SK-N-SH (cell line): ENCODE results near the gene UNC119. TPM values are rescaled to one million over a fixed set of nuclear protein-coding genes. Genes with fewer than 3 reads are reported as not detected.

Experiments
- CTCF ChIA-PET: fragments of 300-600, 350-600 bp; formaldehyde crosslinking; extraction: SDS; loops from one replicate; lab custom pipeline; 2021; lab: Yijun Ruan, JAX
- POLR2A ChIA-PET: fragments of 350-600 bp; sonication (Branson Sonifier 250); formaldehyde crosslinking; extraction: SDS; loops from one replicate; lab custom pipeline; 2020; ENCODE audit warnings: antibody characterized with exemption, inconsistent platforms; lab: Yijun Ruan, JAX
- DNase-seq: peaks from one replicate; pipeline ENCODE4 v3.0.0; 2012
- H2AFZ ChIP-seq: fragments of 200-600 bp; sonication (generic); 2 replicates; pipeline ENCODE4 v1.8.1; 2016; ENCODE audit warnings: antibody characterized with exemption, mild to moderate bottlenecking, low read depth
- H3F3A ChIP-seq: fragments of 200-600 bp; sonication (generic); replicated peaks from 2 replicates; pipeline ENCODE3; 2016; ENCODE audit warnings: antibody characterized with exemption, mild to moderate bottlenecking; ENCODE audit not compliant: insufficient read depth
- H3K27ac ChIP-seq, 2 experiments: fragments of 200-500 bp in 1 of 2; fragments of 200-600 bp in 1 of 2; sonication (Bioruptor generic) in 1 of 2; sonication (generic), shearing (Covaris generic) in 1 of 2; 2 replicates each; pipeline versions ENCODE4 v1.5.1 to v1.6.1; 2014 to 2016; ENCODE audit warnings: low read depth in 2 of 2, inconsistent platforms in 1 of 2, low read length in 1 of 2, mild to moderate bottlenecking in 1 of 2, mixed read lengths in 1 of 2
- H3K27me3 ChIP-seq: fragments of 200-600 bp; sonication (generic), shearing (Covaris generic); 2 replicates; pipeline ENCODE4 v1.6.1; 2016; ENCODE audit warnings: mixed run types; ENCODE audit not compliant: insufficient read depth
- H3K36me3 ChIP-seq, 2 experiments: fragments of 200-500 bp in 1 of 2; fragments of 200-600 bp in 1 of 2; sonication (Bioruptor generic) in 1 of 2; sonication (generic) in 1 of 2; replicated peaks in 1 of 2; 2 replicates each; pipeline versions ENCODE3 to v1.5.1; 2014 to 2016; ENCODE audit warnings: low read length in 1 of 2, mild to moderate bottlenecking in 1 of 2; ENCODE audit not compliant: insufficient read depth in 2 of 2, control insufficient read depth in 1 of 2
- H3K4me1 ChIP-seq, 2 experiments: fragments of 200-500 bp in 1 of 2; fragments of 200-600 bp in 1 of 2; sonication (Bioruptor generic) in 1 of 2; sonication (generic), shearing (Covaris generic) in 1 of 2; 2 replicates each; pipeline versions ENCODE4 v1.5.1 to v1.6.1; 2014 to 2016; ENCODE audit warnings: low read depth in 1 of 2, low read length in 1 of 2, mixed run types in 1 of 2; ENCODE audit not compliant: insufficient read depth in 2 of 2, control insufficient read depth in 1 of 2
- H3K4me2 ChIP-seq: fragments of 200-600 bp; sonication (generic), shearing (Covaris generic); 2 replicates; pipeline ENCODE4 v1.6.1; 2017; ENCODE audit warnings: mixed run types
- H3K4me3 ChIP-seq, 2 experiments: fragments of 200-500 bp in 1 of 2; fragments of 200-600 bp in 1 of 2; sonication (Bioruptor generic) in 1 of 2; sonication (generic), shearing (Covaris generic) in 1 of 2; 2 replicates each; pipeline versions ENCODE4 v1.5.1 to v1.8.1; 2014 to 2016; ENCODE audit warnings: low read depth in 2 of 2, inconsistent platforms in 1 of 2, low read length in 1 of 2, mild to moderate bottlenecking in 1 of 2, mixed read lengths in 1 of 2, moderate library complexity in 1 of 2
- H3K79me2 ChIP-seq: fragments of 200-600 bp; sonication (generic); 2 replicates; pipeline ENCODE4 v1.8.1; 2017; ENCODE audit warnings: mild to moderate bottlenecking; ENCODE audit not compliant: insufficient read depth
- H3K9ac ChIP-seq: fragments of 200-600 bp; sonication (generic); 2 replicates; pipeline ENCODE4 v1.6.1; 2017; ENCODE audit warnings: mixed run types
- H3K9me2 ChIP-seq: fragments of 200-600 bp; sonication (generic); 2 replicates; pipeline ENCODE4 v1.6.1; 2017; ENCODE audit warnings: mixed run types
- H3K9me3 ChIP-seq: fragments of 200-600 bp; sonication (generic); 2 replicates; pipeline ENCODE4 v1.6.1; 2017; ENCODE audit warnings: mixed run types, mild to moderate bottlenecking, moderate library complexity
- H4K20me1 ChIP-seq: fragments of 200-600 bp; sonication (generic); 2 replicates; pipeline ENCODE4 v1.6.1; 2017; ENCODE audit warnings: mild to moderate bottlenecking, mixed run types; ENCODE audit not compliant: insufficient read depth
- EZH2phosphoT487 ChIP-seq: fragments of 200-600 bp; sonication (generic); IDR thresholded peaks from 2 replicates; pipeline ENCODE4 v1.6.1; 2017; ENCODE audit warnings: low read depth, mixed run types, mild to moderate bottlenecking, antibody characterized with exemption, moderate library complexity, borderline replicate concordance
- FOSL2 ChIP-seq: IDR thresholded peaks from 2 replicates; pipeline ENCODE4 v1.4.0; 2012; ENCODE audit warnings: low read depth, mild to moderate bottlenecking, moderate library complexity, borderline replicate concordance
- MEF2A ChIP-seq: IDR thresholded peaks from 2 replicates; pipeline ENCODE4 v1.4.0; 2012; ENCODE audit warnings: low read depth, borderline replicate concordance
- MXI1 ChIP-seq: IDR thresholded peaks from 2 replicates; pipeline ENCODE4 v1.6.1; 2012; ENCODE audit warnings: mild to moderate bottlenecking, low read depth, low read length, improper control_type of control experiment
- RAD21 ChIP-seq: IDR thresholded peaks from 2 replicates; pipeline ENCODE4 v1.6.1; 2012; ENCODE audit warnings: mild to moderate bottlenecking, low read length
- RXRA ChIP-seq: IDR thresholded peaks from 2 replicates; pipeline ENCODE4 v1.4.0; 2012; ENCODE audit warnings: low read depth, mild to moderate bottlenecking, borderline replicate concordance
- SIN3A ChIP-seq: IDR thresholded peaks from 2 replicates; pipeline ENCODE4 v1.6.1; 2012; ENCODE audit warnings: low read depth, mild to moderate bottlenecking, low read length, moderate library complexity, borderline replicate concordance
- TCF12 ChIP-seq: IDR thresholded peaks from 2 replicates; pipeline ENCODE4 v1.4.0; 2012
- USF1 ChIP-seq: IDR thresholded peaks from 2 replicates; pipeline ENCODE4 v1.4.0; 2012; ENCODE audit warnings: low read depth, borderline replicate concordance
- ZBTB33 ChIP-seq: IDR thresholded peaks from 2 replicates; pipeline ENCODE4 v1.4.0; 2012; ENCODE audit warnings: low read depth, borderline replicate concordance
- WGBS: methylation state at CpG from one replicate; pipeline ENCODE4 v1.1.6; 2017; ENCODE audit warnings: low lambda C conversion rate; 5-methylcytosine and 5-hydroxymethylcytosine counted together
- polyA plus RNA-seq, 3 experiments: library from polyadenylated mRNA; depleted of rRNA; stranded (reverse); fragments of >200 nt; gene quantifications; 2 replicates each; pipeline ENCODE4 v1.2.3, GENCODE V29; 2012

Gene UNC119
- polyA plus RNA-seq, 1 of the 3 experiments (the other 2 are of a cell fraction), result 89.9 TPM

- POLR2A ChIA-PET, result no interaction called here
- 100% methylated on average over 4 of the region's 4 CpGs for WGBS
Observed at GRCh38 chr17:28592260-28592659, 39.8 kb upstream of the UNC119 start.

GRCh38 chr17:28585851-28586250, 33.4 kb upstream of the UNC119 start:
- no peak overlapping the region for H3K4me3 ChIP-seq
- ChIA-PET POLR2A (no interaction called here), CTCF (interaction anchor here (1.5 kb wide), 1 partner anchor 27 kb away, joined by 4 read pairs; the partner anchor contains the start of gene RSKR)
- H3F3A ChIP-seq, result no peaks in the 10 kb centered on the region
- no peaks in the 10 kb centered on the region for H3K9me2 ChIP-seq
- 94% methylated on average over 3 of the region's 3 CpGs for WGBS
- H3K79me2 ChIP-seq, result peaks cover 4% of the 10 kb centered on the region; the same call in 1 of the 2 replicates
- no peaks in the 10 kb centered on the region for H3K27me3 ChIP-seq
- no peak overlapping the region for H3K4me2 ChIP-seq
- H3K9ac ChIP-seq, result no peak overlapping the region
- H2AFZ ChIP-seq, result no peak overlapping the region
- TF ChIP-seq FOSL2 (no peak), MEF2A (no peak), RAD21 (no peak), TCF12 (no peak)
- no peak for DNase-seq
- peaks cover 45 to 49% of the 10 kb centered on the region in 2 experiments for H3K36me3 ChIP-seq
- no peaks in the 10 kb centered on the region for H4K20me1 ChIP-seq
- H3K4me1 ChIP-seq, result no peaks in the 10 kb centered on the region
- H3K9me3 ChIP-seq, result no peaks in the 10 kb centered on the region
- no peak overlapping the region for H3K27ac ChIP-seq

More at GRCh38 chr17:28592260-28592659, 39.8 kb upstream of the UNC119 start:
- H3K36me3 ChIP-seq, result peaks cover 17 to 23% of the 10 kb centered on the region in 2 experiments
- H2AFZ ChIP-seq, result no peak overlapping the region
- H3K9me2 ChIP-seq, result no peaks in the 10 kb centered on the region
- no peak overlapping the region for H3K4me2 ChIP-seq
- no peak for DNase-seq
- TF ChIP-seq RAD21 (no peak), TCF12 (no peak), RXRA (no peak), SIN3A (no peak), ZBTB33 (no peak), MEF2A (no peak), MXI1 (no peak), EZH2phosphoT487 (no peak), USF1 (no peak)
- no peaks in the 10 kb centered on the region for H3K27me3 ChIP-seq
- CTCF ChIA-PET, result interaction anchor here (1.1 to 2.4 kb wide), 6 partner anchors 17 to 97 kb away, joined by 4 to 11 read pairs (median 5); no protein-coding TSS in a partner anchor
- H3K9me3 ChIP-seq, result no peaks in the 10 kb centered on the region
- no peaks in the 10 kb centered on the region for H3F3A ChIP-seq
- no peaks in the 10 kb centered on the region for H4K20me1 ChIP-seq
- H3K27ac ChIP-seq, result no peak overlapping the region
- H3K79me2 ChIP-seq, result peaks cover 51% of the 10 kb centered on the region; the same call in 1 of the 2 replicates
- H3K4me1 ChIP-seq, result no peaks in the 10 kb centered on the region
- no peak overlapping the region for H3K4me3 ChIP-seq
- no peak overlapping the region for H3K9ac ChIP-seq
